Fibroblast of lung (primary cell): ENCODE measurements around the gene CPNE8.

Experiments used
- CTCF ChIP-seq, 2 donors: IDR thresholded peaks in 1 of 2; conservative IDR thresholded peaks in 1 of 2; 1 replicate in 1 of 2; 2 replicates in 1 of 2; pipeline ENCODE4 v1.5.1; 2011 to 2012; ENCODE audit warnings: low read length in 2 of 2, control low read depth in 1 of 2, inconsistent platforms in 1 of 2, low read depth in 1 of 2, mild to moderate bottlenecking in 1 of 2
- EZH2 ChIP-seq: IDR thresholded peaks from 2 replicates; pipeline ENCODE4 v1.5.1; 2012; ENCODE audit warnings: low read length, control low read depth, mild to moderate bottlenecking; ENCODE audit errors: missing control alignments

- no peak for TF ChIP-seq CTCF (conservative IDR thresholded peaks at IDR 0.05 in 1 of 2, IDR thresholded peaks at IDR 0.05 in 1 of 2; ENCODE audit: low read depth in 1 of 2, low read length in 2 of 2)
- no peak for TF ChIP-seq EZH2
Measured at GRCh38 chr12:38823738-38824137, 81.7 kb downstream of the CPNE8 start.
